Kidney epithelial cell (primary cell): ENCODE measurements around the gene TAS1R3. TPM values are rescaled to one million over a fixed set of nuclear protein-coding genes. Genes with fewer than 3 reads are reported as not detected.

Experiments used
- DNase-seq: peaks from one replicate; pipeline ENCODE4 v3.0.0-alpha.2; 2010; ENCODE audit warnings: low read depth
- H3K27me3 ChIP-seq: 2 replicates; pipeline ENCODE4 v1.6.0; 2011; ENCODE audit warnings: low read length; ENCODE audit not compliant: control insufficient read depth, insufficient read depth
- H3K36me3 ChIP-seq: 2 replicates; pipeline ENCODE4 v1.5.1; 2011; ENCODE audit warnings: low read length; ENCODE audit not compliant: control insufficient read depth, insufficient read depth
- H3K4me3 ChIP-seq: 2 replicates; pipeline ENCODE4 v1.5.1; 2011; ENCODE audit warnings: low read depth, mild to moderate bottlenecking, control low read depth, low read length
- total RNA-seq: library from RNA; depleted of rRNA; stranded (reverse); fragments of >200 nt; gene quantifications from 2 replicates; pipeline ENCODE4 v1.2.3, GENCODE V29; 2015
- TF ChIP-seq, protein P1 (sequence below): IDR thresholded peaks from 2 replicates; pipeline ENCODE4 v1.5.1; 2011; ENCODE audit warnings: mild to moderate bottlenecking, moderate library complexity, low read length, control low read depth, inconsistent platforms; ENCODE audit not compliant: insufficient read depth, poor library complexity, severe bottlenecking

The TAS1R3 gene
- total RNA-seq, 1 donor from 2014 or later, result 0.08 TPM

- DNase-seq, result no peak
- H3K27me3 ChIP-seq, result peaks cover 15% of the 10 kb centered on the region
- TF ChIP-seq, protein P1, sequence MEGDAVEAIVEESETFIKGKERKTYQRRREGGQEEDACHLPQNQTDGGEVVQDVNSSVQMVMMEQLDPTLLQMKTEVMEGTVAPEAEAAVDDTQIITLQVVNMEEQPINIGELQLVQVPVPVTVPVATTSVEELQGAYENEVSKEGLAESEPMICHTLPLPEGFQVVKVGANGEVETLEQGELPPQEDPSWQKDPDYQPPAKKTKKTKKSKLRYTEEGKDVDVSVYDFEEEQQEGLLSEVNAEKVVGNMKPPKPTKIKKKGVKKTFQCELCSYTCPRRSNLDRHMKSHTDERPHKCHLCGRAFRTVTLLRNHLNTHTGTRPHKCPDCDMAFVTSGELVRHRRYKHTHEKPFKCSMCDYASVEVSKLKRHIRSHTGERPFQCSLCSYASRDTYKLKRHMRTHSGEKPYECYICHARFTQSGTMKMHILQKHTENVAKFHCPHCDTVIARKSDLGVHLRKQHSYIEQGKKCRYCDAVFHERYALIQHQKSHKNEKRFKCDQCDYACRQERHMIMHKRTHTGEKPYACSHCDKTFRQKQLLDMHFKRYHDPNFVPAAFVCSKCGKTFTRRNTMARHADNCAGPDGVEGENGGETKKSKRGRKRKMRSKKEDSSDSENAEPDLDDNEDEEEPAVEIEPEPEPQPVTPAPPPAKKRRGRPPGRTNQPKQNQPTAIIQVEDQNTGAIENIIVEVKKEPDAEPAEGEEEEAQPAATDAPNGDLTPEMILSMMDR, result no peak
- H3K36me3 ChIP-seq, result peaks cover 1% of the 10 kb centered on the region
- H3K4me3 ChIP-seq, result no peak overlapping the region
Measured at GRCh38 chr1:1351511-1352427, 20.7 kb downstream of the TAS1R3 start.

DNA sequence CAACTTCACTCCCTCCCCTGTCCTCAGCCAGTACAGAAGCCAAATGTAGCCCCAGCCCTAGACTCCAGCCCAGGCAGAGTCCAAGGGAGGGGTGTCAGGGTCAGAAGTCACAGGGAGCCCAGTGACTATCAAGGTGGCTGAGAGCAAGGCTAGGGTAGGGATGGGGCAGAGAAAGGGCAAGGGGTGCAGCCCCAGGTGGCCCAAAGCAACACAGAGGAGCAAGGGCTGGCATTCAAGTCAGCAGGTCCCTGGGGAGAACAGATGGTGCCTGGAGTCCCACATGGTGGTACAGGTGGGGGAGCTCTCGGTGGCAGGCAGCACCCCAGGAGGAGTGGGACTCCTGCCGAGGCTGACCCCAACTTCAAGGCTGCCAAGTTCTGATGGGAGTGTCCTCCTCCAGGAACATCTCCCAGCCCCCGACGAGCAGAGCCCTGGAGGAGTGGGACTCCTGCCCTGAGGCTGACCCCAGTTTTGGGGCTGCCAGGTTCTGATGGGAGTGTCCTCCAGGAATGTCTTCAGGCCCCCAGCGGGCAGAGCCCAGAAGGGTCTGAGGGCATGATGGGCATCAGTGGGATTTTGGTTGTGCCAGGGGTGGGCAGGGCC lies 21.8 kb downstream of the TAS1R3 start:
- H3K27me3 ChIP-seq, result peaks cover 15% of the 10 kb centered on the region
- no peak for DNase-seq
- no peak overlapping the region for H3K4me3 ChIP-seq
- H3K36me3 ChIP-seq, result peaks cover 1% of the 10 kb centered on the region
- TF ChIP-seq, protein P1, result no peak

GRCh38 chr1:1353389-1354151 lies 22.5 kb downstream of the TAS1R3 start:
- no peak for DNase-seq
- H3K27me3 ChIP-seq, result peaks cover 15% of the 10 kb centered on the region
- peaks cover 1% of the 10 kb centered on the region for H3K36me3 ChIP-seq
- TF ChIP-seq, protein P1, result no peak
- H3K4me3 ChIP-seq, result no peak overlapping the region

DNA sequence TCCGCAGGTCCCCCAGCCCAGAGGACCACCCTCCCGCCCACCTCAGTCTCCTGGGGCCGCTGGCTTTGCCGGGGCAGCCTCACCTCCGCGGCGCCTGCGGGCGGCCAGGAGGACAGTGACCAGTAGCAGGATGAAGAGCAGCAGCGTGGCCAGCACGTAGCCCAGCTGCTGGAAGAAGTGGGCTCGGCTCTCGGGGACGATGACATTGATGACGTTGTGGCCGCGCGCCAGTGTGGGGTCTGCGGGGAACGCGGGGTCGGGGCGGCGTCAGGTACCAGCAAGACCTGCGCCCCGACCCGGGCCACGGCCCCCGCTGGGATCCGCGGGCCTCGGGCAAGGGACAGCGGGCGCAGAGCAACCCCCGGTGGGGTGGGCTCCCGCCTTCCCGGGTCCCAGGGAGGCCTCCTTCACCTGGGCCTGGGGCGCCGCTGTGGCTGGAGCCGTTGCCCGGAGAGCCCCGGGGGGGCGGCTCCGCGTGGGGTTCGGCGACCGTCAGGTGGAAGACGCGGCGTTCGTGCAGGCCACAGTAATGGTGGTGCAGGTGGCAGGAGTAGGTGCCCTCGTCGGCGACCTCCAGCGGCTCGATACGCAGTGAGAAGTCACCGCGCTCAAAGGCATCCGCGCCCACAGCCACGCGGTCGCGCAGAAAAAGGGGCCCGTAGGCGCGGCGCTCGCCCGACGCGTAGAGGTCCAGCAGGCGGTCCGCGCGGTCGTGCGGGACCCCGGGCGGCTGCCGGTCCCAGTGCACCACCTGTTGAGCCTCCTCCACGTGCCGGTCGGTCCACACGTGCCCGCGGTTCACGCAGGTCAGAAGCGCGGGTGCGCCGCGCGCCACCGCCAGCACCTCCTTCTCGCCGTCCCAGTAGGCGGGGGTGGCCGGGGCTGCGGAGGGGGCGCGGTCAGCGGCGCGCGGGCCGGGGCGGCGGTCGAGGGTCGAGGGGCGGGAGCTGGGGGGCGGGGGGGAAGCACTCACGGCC lies 23.5 kb downstream of the TAS1R3 start:
- no peak overlapping the region for H3K4me3 ChIP-seq
- TF ChIP-seq, protein P1, result no peak

DNA sequence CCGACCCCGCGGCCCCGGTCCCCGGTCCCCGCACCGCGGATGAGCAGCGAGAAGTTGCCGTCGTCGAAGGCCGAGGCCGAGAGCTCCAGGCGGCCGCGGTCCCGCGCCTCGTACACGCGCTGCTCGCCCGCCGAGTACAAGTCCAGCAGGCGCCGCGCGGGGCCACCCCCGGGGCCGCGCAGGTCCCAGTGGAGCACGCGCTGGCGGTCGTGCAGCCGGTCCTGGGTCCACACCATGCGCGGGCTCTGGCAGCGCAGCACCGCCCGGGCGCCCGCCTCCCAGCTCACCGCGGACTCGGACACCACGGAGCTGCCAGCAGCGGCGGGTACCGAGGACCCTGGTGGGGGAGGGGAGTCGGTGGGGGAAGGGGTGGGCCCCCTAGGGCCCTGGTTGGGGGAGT lies 24.3 kb downstream of the TAS1R3 start:
- Histone ChIP-seq H3K27me3 (peaks cover 15% of the 10 kb centered on the region), H3K4me3 (no peak overlapping the region), H3K36me3 (peaks cover 1% of the 10 kb centered on the region)
- TF ChIP-seq, protein P1, result no peak
- DNase-seq, result no peak

More for the DNA sequence above, 23.5 kb downstream of the TAS1R3 start:
- DNase-seq, result no peak
- Histone ChIP-seq H3K27me3 (peaks cover 15% of the 10 kb centered on the region), H3K36me3 (peaks cover 1% of the 10 kb centered on the region)
